Left renal pelvis (tissue), 4 donors: ENCODE data around the gene ABCG4. TPM values are rescaled to one million over a fixed set of nuclear protein-coding genes. Genes with fewer than 3 reads are reported as not detected.
"Not testable (repeated sequence)": the region's sequence is repeated elsewhere in the genome, so short reads cannot be mapped to it uniquely, and the experiment has no call there.

ENCODE experiments used
- DNase-seq, 4 donors: peaks; one replicate each; pipeline ENCODE4 v3.0.0-alpha.2; 2013; ENCODE audit warnings: low read depth in 4 of 4, low spot score in 3 of 4
- polyA plus RNA-seq, 4 donors: library from polyadenylated mRNA; unstranded; fragments of 120-200 nt; gene quantifications; one replicate each; pipeline ENCODE4 v1.2.1, GENCODE V29; 2013; ENCODE audit not compliant: insufficient read length in 4 of 4

The ABCG4 gene
- polyA plus RNA-seq, 4 donors = 0.63 to 1.2 (median 0.88) TPM

DNA sequence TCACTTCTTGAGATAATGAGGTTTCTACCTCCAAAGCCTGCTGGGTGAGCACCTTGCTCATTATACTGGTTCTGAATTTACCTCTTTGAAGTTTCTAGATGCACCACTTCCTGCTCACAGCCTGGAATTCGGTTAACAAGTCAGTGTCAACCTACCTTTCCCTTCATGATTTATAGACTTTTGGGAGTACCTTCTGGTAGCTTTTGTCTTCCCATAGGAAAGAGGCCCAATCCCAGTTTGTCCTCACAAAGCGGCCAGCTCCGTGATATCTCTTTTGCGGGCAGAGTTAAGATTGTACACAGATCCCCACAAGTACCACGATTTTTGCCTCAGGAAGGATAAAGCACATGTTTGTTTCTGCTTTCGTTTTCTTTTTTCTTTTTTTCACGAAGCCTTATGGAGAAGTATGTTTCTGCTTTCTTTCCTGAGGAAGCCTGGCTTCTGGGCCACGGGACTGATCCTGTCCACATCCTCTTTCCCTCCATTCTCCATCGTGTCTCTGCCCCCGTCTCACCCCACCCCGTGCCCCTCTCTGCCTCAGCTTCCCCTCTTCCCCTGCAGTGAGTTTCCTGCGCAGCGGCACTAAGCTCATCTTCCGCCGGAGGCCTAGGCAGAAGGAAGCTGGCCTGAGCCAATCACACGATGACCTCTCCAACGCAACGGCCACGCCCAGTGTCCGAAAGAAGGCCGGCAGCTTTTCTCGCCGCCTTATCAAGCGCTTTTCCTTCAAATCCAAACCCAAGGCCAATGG, 33.2 kb upstream of the ABCG4 start:
- DNase-seq = no peak

DNA sequence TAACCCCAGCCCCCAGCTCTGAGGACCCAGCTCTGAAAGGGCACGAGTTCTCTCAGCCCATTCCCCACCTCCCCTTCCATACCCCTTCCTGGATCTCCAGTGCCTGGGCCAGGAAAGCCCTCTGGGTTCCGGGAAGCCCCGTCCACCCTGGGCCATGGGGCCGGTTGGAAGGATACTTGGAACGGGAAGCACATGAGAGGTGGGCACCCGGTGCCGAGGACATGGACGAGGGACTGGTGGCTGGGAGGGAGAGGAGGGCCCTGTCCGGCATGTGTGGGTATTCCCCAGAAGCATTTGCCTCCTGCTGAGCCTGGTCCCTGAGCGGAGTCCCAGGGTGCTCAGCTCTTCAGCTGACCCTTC, 32.6 kb upstream of the ABCG4 start:
- DNase-seq = no peak

DNA sequence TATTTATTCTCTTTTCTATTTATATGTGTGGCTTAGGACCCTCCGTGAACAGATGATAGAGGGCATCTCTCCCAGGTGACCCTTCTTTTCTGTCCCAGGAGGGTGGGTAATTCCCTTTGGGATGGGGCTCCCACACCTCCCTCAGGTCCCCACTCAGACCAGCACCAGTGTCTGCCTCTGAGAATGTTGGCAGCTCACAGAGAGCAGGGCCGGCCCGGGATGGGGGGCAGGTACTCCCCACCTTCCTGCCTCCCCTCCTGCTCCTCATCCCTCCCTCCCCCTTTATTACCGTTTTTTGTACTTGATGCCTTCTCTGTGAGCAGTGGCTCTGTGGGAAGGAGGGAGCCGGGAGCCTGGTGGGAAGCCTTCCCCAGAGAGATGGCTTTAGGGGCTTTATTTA, 32.3 kb upstream of the ABCG4 start:
- no peak for DNase-seq

GRCh38 chr11:119117004-119117706, 31.7 kb upstream of the ABCG4 start:
- no peak for DNase-seq

GRCh38 chr11:119118227-119118626, 30.6 kb upstream of the ABCG4 start:
- no peak for DNase-seq

- no peak for DNase-seq
Observed at GRCh38 chr11:119118946-119119345, 29.9 kb upstream of the ABCG4 start.

DNA sequence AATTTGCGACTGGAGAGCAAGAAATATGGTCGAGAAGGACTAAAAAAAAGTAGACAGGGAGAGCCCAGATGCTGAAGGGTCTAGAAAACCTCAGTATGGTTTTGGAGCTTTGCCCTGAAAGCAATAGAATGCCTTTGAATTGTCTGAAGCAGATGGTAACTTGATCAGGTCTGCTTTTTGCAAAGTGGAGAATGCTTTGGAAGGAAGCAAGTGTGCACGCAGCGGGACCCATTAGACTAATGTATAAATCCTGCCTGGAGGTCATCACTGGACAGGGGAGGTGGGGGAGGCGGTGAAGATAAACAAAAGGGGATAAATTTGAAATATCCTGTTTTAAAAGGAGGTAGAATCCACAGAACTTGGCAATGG, 28.2 kb upstream of the ABCG4 start:
- no peak for DNase-seq

DNA sequence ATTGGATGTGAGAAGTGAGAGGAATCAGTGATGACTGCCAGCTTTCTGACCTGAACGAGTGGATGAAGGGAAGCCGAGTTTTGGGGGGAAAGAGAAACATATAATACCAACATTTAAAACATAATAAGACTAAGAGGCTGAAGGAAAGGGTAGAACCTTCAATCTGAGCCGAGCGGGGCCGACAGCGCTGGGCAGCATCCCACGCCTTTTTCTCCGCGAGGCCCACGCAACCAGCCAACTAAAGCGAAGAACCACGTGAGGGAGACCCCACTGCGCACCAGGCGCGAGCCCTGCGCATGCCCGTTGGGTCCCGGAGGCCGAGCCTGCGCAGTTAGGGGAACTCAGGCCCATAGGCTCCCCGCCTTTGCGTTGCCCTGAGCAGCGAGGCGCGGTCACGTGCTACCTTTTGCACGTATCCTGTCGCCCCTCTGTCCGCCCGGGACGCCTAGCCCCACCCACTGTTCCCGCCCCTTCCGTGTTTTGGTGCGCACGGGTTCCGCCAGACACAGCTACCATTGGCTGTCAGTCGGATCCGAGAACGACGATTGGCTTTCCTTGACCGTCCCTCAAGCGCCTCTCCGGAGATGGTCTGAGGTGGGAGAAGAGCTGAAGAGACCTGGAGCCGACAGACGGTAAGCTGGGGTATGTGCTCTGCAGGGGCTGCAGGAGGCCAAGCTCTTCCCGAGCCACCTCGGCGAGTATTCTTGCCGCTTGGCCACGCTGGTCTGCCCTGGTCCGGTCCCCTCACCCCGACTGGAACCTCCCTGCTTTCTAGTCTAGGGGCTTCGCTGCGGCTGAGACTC, 27.6 kb upstream of the ABCG4 start, which contains the start of gene HINFP:
Gene HINFP (plus strand): TSS at position 573 of the 803 bp plus-strand sequence. CDS start 5,365 bp downstream, outside the sequence.
- peak; percentile 96 to 97 (median 96) for DNase-seq

GRCh38 chr11:119121811-119122124, 27.1 kb upstream of the ABCG4 start:
- DNase-seq = no peak

- DNase-seq = no peak
Observed at GRCh38 chr11:119125821-119126220, 23.0 kb upstream of the ABCG4 start.

GRCh38 chr11:119126675-119127268, 22.1 kb upstream of the ABCG4 start:
- DNase-seq = no peak

GRCh38 chr11:119130662-119131061, 18.2 kb upstream of the ABCG4 start:
- DNase-seq = no peak

- DNase-seq = no peak
Observed at GRCh38 chr11:119134389-119134978, 14.4 kb upstream of the ABCG4 start.

- not testable (repeated sequence) for DNase-seq
Observed at GRCh38 chr11:119139276-119139675, 9.6 kb upstream of the ABCG4 start.

- peak in 2 of 4 donors; percentile 29 to 39 for DNase-seq
Observed at GRCh38 chr11:119144825-119145486, 3.9 kb upstream of the ABCG4 start.

- DNase-seq = no peak
Observed at GRCh38 chr11:119145551-119145950, 3.3 kb upstream of the ABCG4 start.

DNA sequence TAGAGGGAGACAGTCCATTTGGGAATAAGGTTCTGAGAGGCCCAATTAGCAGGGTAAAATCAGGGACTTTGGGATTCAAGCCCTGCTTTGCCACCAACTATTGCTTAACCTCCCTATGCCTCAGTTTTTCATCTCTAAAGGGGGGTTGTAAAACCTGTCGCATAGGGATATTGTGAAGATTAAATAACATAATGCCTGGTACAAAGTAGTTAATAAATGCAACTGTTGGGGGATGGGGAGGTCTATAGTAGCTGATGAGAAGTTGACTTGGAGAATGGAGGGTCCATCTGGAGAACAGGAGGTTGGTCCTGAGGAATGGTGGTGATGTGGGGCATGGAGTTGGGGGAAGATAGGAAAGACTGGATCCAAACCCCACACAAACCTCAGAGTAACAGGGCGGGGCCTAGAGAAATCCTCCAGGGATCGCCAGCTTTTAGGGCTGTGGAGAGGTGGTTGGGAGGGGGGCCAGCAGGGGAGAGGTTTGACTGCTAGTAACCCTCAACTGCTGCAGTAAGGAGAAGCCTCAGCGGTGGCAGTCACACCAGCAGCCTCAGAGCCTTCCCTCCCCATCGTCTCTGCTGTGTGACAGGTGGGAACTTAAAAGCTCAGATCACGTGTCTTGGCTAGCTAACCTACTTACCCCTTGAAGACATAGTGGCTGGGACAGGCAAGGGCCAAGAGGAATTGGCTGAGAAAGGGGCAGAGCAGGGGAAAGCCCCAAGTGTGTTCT, 1.1 kb upstream of the ABCG4 start:
- no peak for DNase-seq

DNA sequence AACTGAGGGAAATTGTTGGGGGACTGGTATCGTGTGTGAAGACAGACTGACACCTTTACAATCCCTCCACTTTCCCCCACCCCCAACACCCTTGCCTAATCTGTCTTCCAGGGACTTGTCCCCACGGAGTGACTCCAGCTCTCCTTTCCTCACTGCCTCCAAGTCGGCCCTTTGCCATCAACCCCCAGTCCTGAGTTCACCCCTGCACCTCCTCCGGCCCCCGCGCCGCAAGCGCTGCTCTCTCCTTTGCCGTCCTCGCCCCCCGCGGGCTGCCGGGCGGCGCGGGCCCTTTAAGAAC, 183 bp upstream of the ABCG4 start:
- DNase-seq = no peak

- DNase-seq = no peak
Observed at GRCh38 chr11:119149786-119150275, 979 bp downstream of the ABCG4 start.

DNA sequence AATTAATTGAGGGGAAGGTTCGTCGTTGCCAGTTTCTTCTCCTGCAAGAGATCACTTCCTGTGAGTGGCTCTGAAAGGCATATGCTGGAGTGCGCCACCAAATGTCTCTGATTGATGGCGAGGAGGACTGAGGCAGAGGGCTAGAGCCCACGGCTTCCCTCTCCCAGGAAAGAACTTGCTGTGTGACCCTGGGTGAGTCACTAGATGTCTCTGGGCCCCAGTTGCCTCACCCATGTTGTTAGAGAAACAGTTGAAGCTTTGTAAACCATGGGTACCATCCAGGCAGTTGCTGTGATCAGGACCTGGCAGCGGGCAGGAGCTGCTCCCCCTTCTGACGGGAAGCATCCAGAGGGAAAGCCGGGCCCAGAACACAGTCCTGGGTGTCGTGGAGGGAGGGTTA, 3.2 kb downstream of the ABCG4 start:
- DNase-seq = no peak
